Neuronal stem cell (in vitro differentiated cells): ENCODE results near the gene NRG2.
A peak's percentile ranks its signal among the peaks of the same experiment; 100 is the strongest.

Source experiments
- DNase-seq: peaks from one replicate; pipeline ENCODE4 v3.0.0-alpha.2; 2013; ENCODE audit warnings: low spot score
- H2AFZ ChIP-seq: one replicate; pipeline ENCODE4 v1.6.1; 2013; ENCODE audit warnings: mild to moderate bottlenecking, low read length, inconsistent platforms
- H2AK5ac ChIP-seq: 2 replicates; pipeline ENCODE4 v1.6.1; 2013; ENCODE audit warnings: low read depth, mild to moderate bottlenecking, inconsistent platforms, low read length, moderate library complexity, mixed read lengths
- H2BK120ac ChIP-seq: 2 replicates; pipeline ENCODE4 v1.6.1; 2013; ENCODE audit warnings: low read depth, mild to moderate bottlenecking, inconsistent platforms, low read length, moderate library complexity, mixed read lengths
- H2BK12ac ChIP-seq: one replicate; pipeline ENCODE4 v1.6.1; 2013; ENCODE audit warnings: low read length, inconsistent platforms
- H2BK15ac ChIP-seq: 2 replicates; pipeline ENCODE4 v1.6.1; 2013; ENCODE audit warnings: mild to moderate bottlenecking, low read length, inconsistent platforms, mixed read lengths
- H2BK5ac ChIP-seq: one replicate; pipeline ENCODE4 v1.6.1; 2013; ENCODE audit warnings: inconsistent platforms, mild to moderate bottlenecking, low read length, moderate library complexity
- H3K14ac ChIP-seq: one replicate; pipeline ENCODE4 v1.6.1; 2013; ENCODE audit warnings: low read length, inconsistent platforms
- H3K18ac ChIP-seq: 2 replicates; pipeline ENCODE4 v1.6.1; 2013; ENCODE audit warnings: low read length, inconsistent platforms
- H3K23ac ChIP-seq: 2 replicates; pipeline ENCODE4 v1.6.1; 2013; ENCODE audit warnings: low read depth, mild to moderate bottlenecking, mixed read lengths, low read length, inconsistent platforms; ENCODE audit not compliant: poor library complexity
- H3K27ac ChIP-seq: replicated peaks from 3 replicates; pipeline ENCODE4 v1.5.1; 2013; ENCODE audit warnings: low read length, inconsistent platforms
- H3K27me3 ChIP-seq, 3 experiments: 2 replicates each; pipeline ENCODE4 v1.6.1; 2013; ENCODE audit warnings: low read length in 3 of 3, mild to moderate bottlenecking in 2 of 3, inconsistent platforms in 1 of 3, low read depth in 1 of 3, mixed read lengths in 1 of 3, moderate library complexity in 1 of 3; ENCODE audit not compliant: control insufficient read depth in 3 of 3, insufficient read depth in 3 of 3
- H3K36me3 ChIP-seq, 2 donors: replicated peaks in 1 of 2; 2 replicates each; pipeline ENCODE4 v1.6.1; 2013; ENCODE audit warnings: low read length in 2 of 2; ENCODE audit not compliant: control insufficient read depth in 2 of 2, insufficient read depth in 2 of 2
- H3K4ac ChIP-seq: 2 replicates; pipeline ENCODE4 v1.6.1; 2013; ENCODE audit warnings: inconsistent platforms, mild to moderate bottlenecking, low read length, moderate library complexity
- H3K4me1 ChIP-seq, 2 donors: 1 replicate in 1 of 2; 2 replicates in 1 of 2; pipeline ENCODE4 v1.6.1; 2013; ENCODE audit warnings: low read length in 2 of 2, low read depth in 1 of 2; ENCODE audit not compliant: control insufficient read depth in 2 of 2, insufficient read depth in 1 of 2
- H3K4me2 ChIP-seq: one replicate; pipeline ENCODE4 v1.6.1; 2013; ENCODE audit warnings: mild to moderate bottlenecking, low read length, inconsistent platforms; ENCODE audit not compliant: insufficient read depth, poor library complexity, severe bottlenecking
- H3K4me3 ChIP-seq, 2 donors: 2 replicates each; pipeline ENCODE4 v1.5.1; 2013; ENCODE audit warnings: low read length in 2 of 2, mild to moderate bottlenecking in 2 of 2, inconsistent platforms in 1 of 2, moderate library complexity in 1 of 2
- H3K79me1 ChIP-seq: one replicate; pipeline ENCODE4 v1.6.1; 2013; ENCODE audit warnings: low read depth, mild to moderate bottlenecking, inconsistent platforms, low read length, moderate library complexity
- H3K9ac ChIP-seq: one replicate; pipeline ENCODE4 v1.6.1; 2013; ENCODE audit warnings: mild to moderate bottlenecking, low read depth, low read length, inconsistent platforms; ENCODE audit not compliant: poor library complexity
- H3K9me3 ChIP-seq, 2 donors: replicated peaks in 1 of 2; 2 replicates each; pipeline versions ENCODE3 to v1.6.1; 2013; ENCODE audit warnings: low read length in 2 of 2, mild to moderate bottlenecking in 2 of 2, inconsistent platforms in 1 of 2, low read depth in 1 of 2, mixed read lengths in 1 of 2, moderate library complexity in 1 of 2; ENCODE audit not compliant: control insufficient read depth in 2 of 2, insufficient read depth in 1 of 2
- H4K8ac ChIP-seq: one replicate; pipeline ENCODE4 v1.6.1; 2013; ENCODE audit warnings: low read depth, mild to moderate bottlenecking, inconsistent platforms, low read length, moderate library complexity
- H4K91ac ChIP-seq: one replicate; pipeline ENCODE4 v1.6.1; 2013; ENCODE audit warnings: low read length, low read depth, mild to moderate bottlenecking, inconsistent platforms; ENCODE audit not compliant: poor library complexity
- WGBS, 2 donors: extraction: QIAGEN DNeasy Blood & Tissue Kit; methylation state at CpG; one replicate each; pipeline ENCODE4 v1.1.7; 2013; ENCODE audit warnings: missing lambda C conversion rate in 2 of 2, mixed read lengths in 1 of 2; ENCODE audit not compliant: insufficient read length in 2 of 2, insufficient replicate concordance in 1 of 2; ENCODE audit errors: extremely low coverage in 2 of 2; 5-methylcytosine and 5-hydroxymethylcytosine counted together

Gene NRG2

DNA sequence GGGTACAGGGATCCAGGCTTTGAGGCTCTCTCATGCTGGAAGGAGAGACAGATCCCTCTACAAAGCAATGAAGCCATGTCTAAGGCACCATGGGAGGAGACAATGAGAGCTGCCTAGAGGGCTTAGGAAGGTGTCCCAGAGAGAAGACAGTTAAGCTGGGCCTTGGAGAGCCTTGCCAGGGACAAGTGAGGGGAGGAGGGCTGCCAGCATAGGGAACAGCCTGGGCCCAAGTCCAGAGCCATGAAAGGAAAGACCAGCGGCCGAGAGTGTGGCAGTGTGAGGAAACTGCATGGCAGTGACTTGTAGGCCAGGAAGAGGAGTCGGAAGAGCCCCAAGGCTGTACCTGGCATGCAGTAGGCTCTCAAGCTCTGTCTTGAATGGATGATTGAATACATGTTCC is 159.0 kb downstream of the NRG2 start:
- Histone ChIP-seq H3K9me3 (no peaks in the 10 kb centered on the region), H3K27ac (no peak overlapping the region), H3K4me2 (no peak overlapping the region), H2BK120ac (no peak overlapping the region), H3K79me1 (no peaks in the 10 kb centered on the region), H2AK5ac (no peak overlapping the region), H4K8ac (no peak overlapping the region), H3K36me3 (peaks cover 0 to 1% of the 10 kb centered on the region in 2 donors), H3K23ac (no peak overlapping the region), H4K91ac (no peak overlapping the region), H3K14ac (no peak overlapping the region), H2AFZ (no peak overlapping the region), H2BK5ac (no peak overlapping the region), H3K9ac (no peak overlapping the region), H3K27me3 (peaks cover 0 to 61% (median 0%) of the 10 kb centered on the region in 3 experiments), H3K4me1 (no peaks in the 10 kb centered on the region), H3K4me3 (no peak overlapping the region), H3K18ac (no peak overlapping the region), H3K4ac (no peak overlapping the region), H2BK12ac (no peak overlapping the region), H2BK15ac (no peak overlapping the region)
- no CpG with 5 or more reads among the region's 3 CpGs for WGBS, 2 donors
- DNase-seq, result no peak

DNA sequence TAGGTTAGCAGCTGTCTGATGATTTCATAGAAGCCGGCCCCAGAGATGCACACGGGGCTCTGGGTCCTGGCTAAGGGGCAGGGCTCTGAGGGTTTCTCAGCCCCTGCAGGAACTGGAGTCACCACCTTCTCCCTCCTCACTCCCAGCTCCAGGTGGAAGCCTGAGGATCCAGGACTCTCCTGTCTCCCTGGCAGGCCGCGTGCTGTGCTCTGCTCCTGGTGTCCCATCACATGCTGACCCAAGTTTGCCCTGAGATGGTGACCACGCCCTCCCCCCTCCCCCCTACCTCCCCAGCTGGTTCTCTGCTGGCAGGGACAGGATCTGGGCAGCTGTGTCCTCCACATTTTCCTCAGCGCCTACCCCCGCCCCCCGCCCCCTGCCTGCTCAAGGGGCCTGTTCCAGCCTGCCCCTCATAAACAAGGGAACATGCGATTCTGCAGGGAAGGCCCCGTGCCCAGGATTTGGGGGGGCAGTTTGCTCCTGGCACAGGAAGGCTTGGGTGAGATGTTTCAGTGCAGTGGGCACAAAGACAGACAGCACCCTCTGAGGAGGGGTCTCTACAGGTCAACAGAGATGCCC is 160.0 kb downstream of the NRG2 start:
- WGBS, 2 donors, result no CpG with 5 or more reads among the region's 10 CpGs

DNA sequence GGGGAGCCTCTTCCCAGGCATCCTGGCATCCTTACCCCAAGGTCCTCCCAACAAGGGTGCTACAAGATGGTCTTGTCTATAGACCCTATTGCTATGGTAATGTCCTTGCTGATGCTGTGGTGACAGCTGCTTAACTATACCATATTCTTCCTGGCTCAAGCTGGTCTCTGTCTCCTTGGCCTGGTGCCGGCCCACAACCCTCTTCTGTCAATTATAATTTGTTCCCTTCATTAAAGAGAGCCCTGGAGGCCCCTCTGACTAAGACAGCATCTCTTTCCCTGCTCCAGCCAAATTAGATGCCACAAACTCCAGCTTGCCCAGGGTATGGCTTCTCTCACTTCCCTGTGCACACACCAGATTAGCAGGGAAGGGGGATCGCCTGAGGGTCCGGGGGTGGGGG is 160.8 kb downstream of the NRG2 start:
- Histone ChIP-seq H3K14ac (no peak overlapping the region), H3K79me1 (no peaks in the 10 kb centered on the region), H2AFZ (no peak overlapping the region), H3K4me2 (no peak overlapping the region), H2BK120ac (no peak overlapping the region), H2BK5ac (no peak overlapping the region), H3K9ac (no peak overlapping the region), H3K4me3 (no peak overlapping the region), H3K27ac (no peak overlapping the region), H2BK12ac (no peak overlapping the region), H3K4me1 (no peaks in the 10 kb centered on the region), H3K23ac (no peak overlapping the region), H3K36me3 (peaks cover 0 to 1% of the 10 kb centered on the region in 2 donors), H3K18ac (no peak overlapping the region), H3K4ac (no peak overlapping the region), H2BK15ac (no peak overlapping the region), H4K8ac (no peak overlapping the region), H3K27me3 (peaks cover 0 to 57% (median 0%) of the 10 kb centered on the region in 3 experiments), H2AK5ac (no peak overlapping the region), H4K91ac (no peak overlapping the region), H3K9me3 (no peaks in the 10 kb centered on the region)
- no CpG with 5 or more reads among the region's 3 CpGs for WGBS, 2 donors
- DNase-seq, result no peak

More for the DNA sequence above, 160.0 kb downstream of the NRG2 start:
- Histone ChIP-seq H2BK12ac (no peak overlapping the region), H4K91ac (no peak overlapping the region), H2AK5ac (no peak overlapping the region), H3K4me1 (no peaks in the 10 kb centered on the region), H3K14ac (no peak overlapping the region), H2AFZ (no peak overlapping the region), H4K8ac (no peak overlapping the region), H3K79me1 (no peaks in the 10 kb centered on the region), H3K27ac (no peak overlapping the region), H3K23ac (no peak overlapping the region), H3K4ac (no peak overlapping the region), H2BK5ac (no peak overlapping the region), H3K9me3 (no peaks in the 10 kb centered on the region), H3K4me2 (no peak overlapping the region), H3K27me3 (peaks cover 0 to 57% (median 0%) of the 10 kb centered on the region in 3 experiments), H3K18ac (peak overlapping the region; percentile 16), H3K36me3 (peaks cover 0 to 1% of the 10 kb centered on the region in 2 donors), H2BK15ac (no peak overlapping the region), H2BK120ac (no peak overlapping the region), H3K4me3 (no peak overlapping the region), H3K9ac (no peak overlapping the region)
- DNase-seq, result no peak

DNA sequence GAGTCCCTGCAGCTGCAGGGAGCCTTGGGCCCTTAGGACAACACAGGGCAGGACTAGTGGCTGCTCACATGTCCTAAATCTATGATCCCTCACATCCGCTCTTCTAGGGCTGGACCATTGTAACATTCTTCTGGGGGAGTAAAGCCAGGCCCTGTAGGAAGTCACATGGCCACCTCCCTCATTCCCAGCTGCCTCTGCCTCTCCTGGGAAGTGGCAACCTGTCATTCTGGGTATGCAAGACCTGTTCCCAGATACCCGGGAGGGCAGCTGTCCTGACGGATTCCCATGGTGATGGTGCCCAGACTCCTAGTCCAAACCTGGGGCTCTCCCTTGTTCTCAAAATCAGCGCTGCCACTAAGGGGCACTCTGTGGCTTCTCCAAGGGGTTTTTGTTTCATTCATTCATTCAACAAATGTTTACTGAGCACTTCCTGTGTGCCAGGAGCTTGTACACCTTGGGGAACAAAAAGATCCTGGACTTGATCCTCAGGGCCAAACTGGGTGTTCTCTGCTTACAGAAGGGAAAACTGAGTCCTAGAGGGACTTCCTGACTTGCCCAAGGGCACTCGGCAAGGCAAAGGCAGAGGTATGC is 161.9 kb downstream of the NRG2 start:
- no peak overlapping the region for H3K18ac ChIP-seq
- no peak overlapping the region for H4K8ac ChIP-seq
- no peak overlapping the region for H2BK5ac ChIP-seq
- peaks cover 0 to 58% (median 0%) of the 10 kb centered on the region in 3 experiments for H3K27me3 ChIP-seq
- peak overlapping the region; percentile 24 for H2AK5ac ChIP-seq
- H4K91ac ChIP-seq, result no peak overlapping the region
- H3K79me1 ChIP-seq, result no peaks in the 10 kb centered on the region
- H2BK12ac ChIP-seq, result no peak overlapping the region
- no peak overlapping the region for H2BK120ac ChIP-seq
- no peak overlapping the region for H3K23ac ChIP-seq
- no peak overlapping the region for H2BK15ac ChIP-seq
- H3K4ac ChIP-seq, result no peak overlapping the region
- no peak overlapping the region for H3K27ac ChIP-seq
- no peak overlapping the region for H3K14ac ChIP-seq
- H3K9me3 ChIP-seq, result no peaks in the 10 kb centered on the region
- no peak overlapping the region for H3K4me2 ChIP-seq
- no peaks in the 10 kb centered on the region for H3K4me1 ChIP-seq
- DNase-seq, result no peak
- WGBS, 2 donors, result no CpG with 5 or more reads among the region's 5 CpGs
- no peak overlapping the region for H3K9ac ChIP-seq
- H3K4me3 ChIP-seq, result no peak overlapping the region
- peaks cover 0 to 1% of the 10 kb centered on the region in 2 donors for H3K36me3 ChIP-seq
- no peak overlapping the region for H2AFZ ChIP-seq
